IMR-90 (cell line): ENCODE results near the gene NOD1. TPM values are rescaled to one million over a fixed set of nuclear protein-coding genes. Genes with fewer than 3 reads are reported as not detected.
A peak's percentile ranks its signal among the peaks of the same experiment; 100 is the strongest.

Source experiments
- ATAC-seq: fragments of 200-7000 bp; cut with Tn5 transposase; 2 replicates; pipeline ENCODE4 v1.9.1; 2020; ENCODE audit warnings: low read depth, mild to moderate bottlenecking, moderate library complexity
- BruUV-seq: library from RNA; stranded (reverse); fragments of 400-500 nt; replicated peaks from 2 replicates; lab custom pipeline; 2021; lab: Mats Ljungman, UMichigan
- CTCF ChIA-PET: fragments of 300-600 bp; formaldehyde crosslinking; extraction: SDS; loops from one replicate; lab custom pipeline; 2021; ENCODE audit warnings: antibody characterized with exemption; lab: Yijun Ruan, JAX
- POLR2A ChIA-PET: fragments of 300-600 bp; sonication (Branson Sonifier 250); formaldehyde crosslinking; loops from one replicate; lab custom pipeline; 2022; ENCODE audit warnings: antibody characterized with exemption; ENCODE audit not compliant: unreplicated experiment; lab: Charles Lee
- DNase-seq: peaks from one replicate; pipeline ENCODE4 v3.0.0; 2013
- H2AFZ ChIP-seq: replicated peaks from 2 replicates; pipeline ENCODE3; 2013; ENCODE audit warnings: low read length, mild to moderate bottlenecking; ENCODE audit not compliant: poor library complexity
- H2AK5ac ChIP-seq: 2 replicates; pipeline ENCODE4 v1.6.1; 2013; ENCODE audit warnings: low read depth, low read length, inconsistent platforms
- H2AK9ac ChIP-seq: replicated peaks from 2 replicates; pipeline ENCODE3; 2013; ENCODE audit warnings: mild to moderate bottlenecking, low read depth, low read length, moderate library complexity; ENCODE audit not compliant: poor library complexity
- H2BK120ac ChIP-seq: 2 replicates; pipeline ENCODE4 v1.6.1; 2013; ENCODE audit warnings: low read depth, low read length, inconsistent platforms
- H2BK15ac ChIP-seq: 3 replicates; pipeline ENCODE4 v1.6.1; 2013; ENCODE audit warnings: low read depth, low read length, inconsistent platforms
- H2BK20ac ChIP-seq: 2 replicates; pipeline ENCODE4 v1.6.1; 2013; ENCODE audit warnings: low read depth, mild to moderate bottlenecking, inconsistent platforms, low read length, moderate library complexity
- H2BK5ac ChIP-seq: 2 replicates; pipeline ENCODE4 v1.6.1; 2013; ENCODE audit warnings: mild to moderate bottlenecking, low read depth, low read length, inconsistent platforms; ENCODE audit not compliant: poor library complexity, severe bottlenecking
- H3K14ac ChIP-seq: replicated peaks from 2 replicates; pipeline ENCODE4 v1.6.1; 2013; ENCODE audit warnings: low read depth, low read length, inconsistent platforms
- H3K18ac ChIP-seq: 2 replicates; pipeline ENCODE4 v1.6.1; 2013; ENCODE audit warnings: low read depth, low read length, control low read depth
- H3K23ac ChIP-seq: 2 replicates; pipeline ENCODE4 v1.6.1; 2013; ENCODE audit warnings: low read depth, low read length, inconsistent platforms
- H3K27ac ChIP-seq: 2 replicates; pipeline ENCODE4 v1.5.1; 2013; ENCODE audit warnings: mild to moderate bottlenecking, control low read depth, low read length; ENCODE audit not compliant: insufficient read depth
- H3K27me3 ChIP-seq: 2 replicates; pipeline ENCODE4 v1.6.1; 2013; ENCODE audit warnings: low read length; ENCODE audit not compliant: control insufficient read depth, insufficient read depth
- H3K36me3 ChIP-seq: 2 replicates; pipeline ENCODE4 v1.6.1; 2013; ENCODE audit warnings: low read length, mixed read lengths; ENCODE audit not compliant: control insufficient read depth, insufficient read depth
- H3K4ac ChIP-seq: 2 replicates; pipeline ENCODE4 v1.6.1; 2013; ENCODE audit warnings: low read depth, low read length, inconsistent platforms
- H3K4me1 ChIP-seq: 2 replicates; pipeline ENCODE4 v1.6.1; 2013; ENCODE audit warnings: low read length, mixed read lengths; ENCODE audit not compliant: control insufficient read depth, insufficient read depth
- H3K4me2 ChIP-seq: 2 replicates; pipeline ENCODE4 v1.6.1; 2013; ENCODE audit warnings: low read depth, mild to moderate bottlenecking, control low read depth, low read length, moderate library complexity
- H3K4me3 ChIP-seq: 2 replicates; pipeline ENCODE4 v1.5.1; 2013; ENCODE audit warnings: low read depth, mild to moderate bottlenecking, control low read depth, low read length, moderate library complexity; ENCODE audit not compliant: insufficient read depth
- H3K56ac ChIP-seq: 2 replicates; pipeline ENCODE4 v1.6.1; 2013; ENCODE audit warnings: low read length, inconsistent platforms; ENCODE audit not compliant: insufficient read depth; ENCODE audit errors: extremely low read depth
- H3K79me1 ChIP-seq, 2 experiments: 2 replicates each; pipeline ENCODE4 v1.6.1; 2013; ENCODE audit warnings: low read length in 2 of 2, inconsistent platforms in 1 of 2, low read depth in 1 of 2
- H3K9ac ChIP-seq: 2 replicates; pipeline ENCODE4 v1.6.1; 2013; ENCODE audit warnings: low read depth, low read length, control low read depth
- H3K9me1 ChIP-seq: 2 replicates; pipeline ENCODE4 v1.6.1; 2013; ENCODE audit warnings: low read length, inconsistent platforms; ENCODE audit not compliant: insufficient read depth
- H3K9me3 ChIP-seq: 2 replicates; pipeline ENCODE4 v1.6.1; 2013; ENCODE audit warnings: low read length; ENCODE audit not compliant: control insufficient read depth, insufficient read depth
- H4K20me1 ChIP-seq: 2 replicates; pipeline ENCODE4 v1.6.1; 2013; ENCODE audit warnings: low read length, inconsistent platforms; ENCODE audit not compliant: insufficient read depth
- H4K5ac ChIP-seq: 2 replicates; pipeline ENCODE4 v1.6.1; 2013; ENCODE audit warnings: mild to moderate bottlenecking, low read depth, low read length, control low read depth
- H4K8ac ChIP-seq, 2 experiments: 2 replicates each; pipeline ENCODE4 v1.6.1; 2013; ENCODE audit warnings: low read depth in 2 of 2, low read length in 2 of 2, control low read depth in 1 of 2, inconsistent platforms in 1 of 2
- H4K91ac ChIP-seq: 2 replicates; pipeline ENCODE4 v1.6.1; 2013; ENCODE audit warnings: low read depth, low read length, inconsistent platforms; ENCODE audit not compliant: insufficient read depth
- CEBPB ChIP-seq: IDR thresholded peaks from 2 replicates; pipeline ENCODE4 v1.6.1; 2012; ENCODE audit warnings: low read depth, low read length, improper control_type of control experiment
- CHD1 ChIP-seq: IDR thresholded peaks from 2 replicates; pipeline ENCODE4 v1.6.1; 2012; ENCODE audit warnings: low read depth, low read length, improper control_type of control experiment
- FOS ChIP-seq: fragments of 150-350 bp; IDR thresholded peaks from 2 replicates; pipeline ENCODE4 v1.6.1; 2016; ENCODE audit warnings: low read depth, low read length
- MAFK ChIP-seq: IDR thresholded peaks from 2 replicates; pipeline ENCODE4 v1.6.1; 2012; ENCODE audit warnings: low read depth, low read length, improper control_type of control experiment
- MXI1 ChIP-seq: IDR thresholded peaks from 2 replicates; pipeline ENCODE4 v1.6.1; 2012; ENCODE audit warnings: low read depth, mild to moderate bottlenecking, low read length, moderate library complexity, borderline replicate concordance
- NFE2L2 ChIP-seq: fragments of 150-350 bp; IDR thresholded peaks from 2 replicates; pipeline ENCODE4 v1.6.1; 2016; ENCODE audit warnings: low read depth, mild to moderate bottlenecking, low read length
- POLR2A ChIP-seq: IDR thresholded peaks from 2 replicates; pipeline ENCODE4 v1.6.1; 2012; ENCODE audit warnings: mild to moderate bottlenecking, low read depth, low read length
- RCOR1 ChIP-seq: IDR thresholded peaks from 2 replicates; pipeline ENCODE4 v1.6.1; 2012; ENCODE audit warnings: mild to moderate bottlenecking, low read length, improper control_type of control experiment; ENCODE audit not compliant: insufficient replicate concordance
- WGBS, 2 experiments: methylation state at CpG; one replicate each; pipeline versions ENCODE4 v1.1.5 to v1.1.7; 2013; ENCODE audit warnings: missing lambda C conversion rate in 2 of 2; ENCODE audit not compliant: insufficient read length in 1 of 2; ENCODE audit errors: extremely low coverage in 2 of 2; 5-methylcytosine and 5-hydroxymethylcytosine counted together
- dilution Hi-C: fragments of 300-500 bp; cut with HindIII; formaldehyde crosslinking; loops from one replicate; pipeline ENCODE4 v1.14.3; 2018; ENCODE audit warnings: low sequenced_read_pairs; ENCODE audit not compliant: unreplicated experiment
- in situ Hi-C: fragments of 300-500 bp; cut with MboI; formaldehyde crosslinking; loops from 3 replicates; pipeline ENCODE4 v1.14.3; 2019; ENCODE audit warnings: low sequenced_read_pairs, inconsistent platforms, mixed read lengths
- intact Hi-C: fragments of 100-400 bp; cut with micrococcal nuclease; formaldehyde crosslinking; loops from 2 replicates; pipeline ENCODE4 v1.10.0; 2022
- polyA plus RNA-seq, 3 experiments: library from polyadenylated mRNA; depleted of rRNA; stranded (reverse); fragments of >200 nt; gene quantifications; 2 replicates each; pipeline ENCODE4 v1.2.3, GENCODE V29; 2012; ENCODE audit warnings: low replicate concordance in 1 of 3
- total RNA-seq: library from RNA; depleted of rRNA; stranded (reverse); fragments of >200 nt; gene quantifications from 2 replicates; pipeline ENCODE4 v1.2.3, GENCODE V29; 2012
- TF ChIP-seq, protein P1 (sequence below): fragments of 150-350 bp; IDR thresholded peaks from 2 replicates; pipeline ENCODE4 v1.6.1; 2016; ENCODE audit warnings: low read depth, mild to moderate bottlenecking, low read length, moderate library complexity, borderline replicate concordance

Gene NOD1
- total and polyA plus RNA-seq, 2 of the 4 experiments (the other 2 are of a cell fraction), result 1.8 to 3.0 TPM

DNA sequence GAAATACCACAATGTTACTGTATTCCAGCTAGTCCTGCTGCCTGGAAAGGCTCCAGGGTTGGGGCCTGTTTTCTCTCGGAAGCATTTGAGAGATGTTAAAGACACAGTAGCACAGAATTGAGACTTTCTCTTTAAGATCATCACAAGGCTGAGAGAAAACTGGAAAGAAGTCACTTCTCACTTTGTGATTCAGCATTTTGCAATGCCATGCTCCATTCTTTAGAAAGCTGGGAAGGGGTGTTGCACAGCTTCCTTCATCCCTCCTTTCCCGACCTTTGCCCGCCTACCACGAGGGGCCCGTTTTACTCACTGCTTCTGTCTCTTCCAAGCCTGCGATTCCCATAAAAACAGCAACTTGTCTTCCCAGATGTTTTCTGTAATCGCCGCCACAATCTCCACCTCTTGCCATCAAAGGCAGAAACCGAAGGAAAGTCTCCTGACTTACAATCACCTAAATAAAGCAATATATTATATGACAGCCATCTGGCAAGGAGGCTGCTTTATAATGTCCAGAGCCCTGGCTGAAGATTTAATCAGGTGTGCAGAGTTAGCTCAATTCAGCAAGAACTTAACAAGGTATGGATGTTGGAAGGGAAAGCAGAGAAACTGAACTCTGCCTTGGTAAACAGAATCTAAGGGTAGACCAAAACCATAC lies 18.9 kb downstream of the NOD1 start:
- H3K23ac ChIP-seq, result peak overlapping the region; percentile 83; the same call in 1 of the 2 replicates
- dilution Hi-C loops, result no loop called here
- H3K9me1 ChIP-seq, result peaks cover 7% of the 10 kb centered on the region
- peaks cover 8% of the 10 kb centered on the region; the same call in 1 of the 2 replicates for H3K36me3 ChIP-seq
- H3K4me1 ChIP-seq, result peaks cover 15% of the 10 kb centered on the region
- peak overlapping the region; percentile 73 for H3K14ac ChIP-seq
- peak overlapping the region; percentile 61; the same call in 1 of the 2 replicates for H3K27ac ChIP-seq
- H3K4me2 ChIP-seq, result peak overlapping the region; percentile 58
- no peaks in the 10 kb centered on the region for H3K9me3 ChIP-seq
- ATAC-seq (peak; percentile 97), DNase-seq (peak; percentile 95)
- peak overlapping the region; percentile 18 for H2BK20ac ChIP-seq
- H2BK120ac ChIP-seq, result peak overlapping the region; percentile 72
- H2AK9ac ChIP-seq, result peak overlapping the region; percentile 22
- H4K20me1 ChIP-seq, result no peaks in the 10 kb centered on the region
- peak overlapping the region; percentile 51 for H4K91ac ChIP-seq
- H3K27me3 ChIP-seq, result no peaks in the 10 kb centered on the region
- peak overlapping the region; percentile 6 to 75; a peak in 2 of 4 replicates for H4K8ac ChIP-seq
- peak overlapping the region; percentile 59 for H4K5ac ChIP-seq
- ChIA-PET CTCF (interaction anchor here (0.9 to 2.2 kb wide), 3 partner anchors 9 to 184 kb away, joined by 3 to 11 read pairs (median 5); no protein-coding TSS in a partner anchor), POLR2A (no interaction called here)
- peak overlapping the region; percentile 35 for H3K18ac ChIP-seq
- H2BK15ac ChIP-seq, result peak overlapping the region; percentile 46; the same call in 1 of the 3 replicates
- H2BK5ac ChIP-seq, result peak overlapping the region; percentile 78
- intact Hi-C loops, result no loop called here
- no CpG with 5 or more reads among the region's 9 CpGs for WGBS, 2 experiments
- in situ Hi-C loops, result no loop called here
- H3K9ac ChIP-seq, result peak overlapping the region; percentile 17; the same call in 1 of the 2 replicates
- no TSS peak for BruUV-seq
- H2AFZ ChIP-seq, result peak overlapping the region; percentile 73
- H3K4me3 ChIP-seq, result peak overlapping the region; percentile 6; the same call in 1 of the 2 replicates
- peak; percentile 64; the same call in 1 of the 2 replicates for TF ChIP-seq NFE2L2
- TF ChIP-seq RCOR1, result peak; percentile 60
- no peak for TF ChIP-seq MAFK
- peak; percentile 53; the same call in 1 of the 2 replicates for TF ChIP-seq FOS
- TF ChIP-seq, protein P1, sequence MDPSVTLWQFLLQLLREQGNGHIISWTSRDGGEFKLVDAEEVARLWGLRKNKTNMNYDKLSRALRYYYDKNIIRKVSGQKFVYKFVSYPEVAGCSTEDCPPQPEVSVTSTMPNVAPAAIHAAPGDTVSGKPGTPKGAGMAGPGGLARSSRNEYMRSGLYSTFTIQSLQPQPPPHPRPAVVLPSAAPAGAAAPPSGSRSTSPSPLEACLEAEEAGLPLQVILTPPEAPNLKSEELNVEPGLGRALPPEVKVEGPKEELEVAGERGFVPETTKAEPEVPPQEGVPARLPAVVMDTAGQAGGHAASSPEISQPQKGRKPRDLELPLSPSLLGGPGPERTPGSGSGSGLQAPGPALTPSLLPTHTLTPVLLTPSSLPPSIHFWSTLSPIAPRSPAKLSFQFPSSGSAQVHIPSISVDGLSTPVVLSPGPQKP, result no peak
- TF ChIP-seq CEBPB, result peak; percentile 86
- peak; percentile 60; the same call in 1 of the 2 replicates for TF ChIP-seq MXI1
- no peak for TF ChIP-seq POLR2A
- TF ChIP-seq CHD1, result no peak
- peak overlapping the region; percentile 45; the same call in 1 of the 2 replicates for H3K56ac ChIP-seq
- peak overlapping the region; percentile 58 for H3K4ac ChIP-seq
- H2AK5ac ChIP-seq, result 0 out of 2 replicates have a peak overlapping the region, but pooled peaks have one; percentile 24
- peaks cover 2 to 9% of the 10 kb centered on the region in 2 experiments; a peak in 3 of 4 replicates for H3K79me1 ChIP-seq
